KBM-7 (cell line): Measurements from ENCODE around the gene IDUA.
"Not testable (repeated sequence)": the region's sequence is repeated elsewhere in the genome, so short reads cannot be mapped to it uniquely, and the experiment has no call there.

Experiments used
- DNase-seq: peaks from one replicate; pipeline ENCODE4 v3.0.0-alpha.2; 2015
- in situ Hi-C: fragments of 300-500 bp; cut with MboI; formaldehyde crosslinking; loops from 2 replicates; pipeline ENCODE4 v1.14.3; 2020; ENCODE audit warnings: low sequenced_read_pairs, low pct_unique_long_range_greater_than_20kb, mixed read lengths

The IDUA gene

GRCh38 chr4:1047976-1048772 lies 61.3 kb downstream of the IDUA start:
- in situ Hi-C loops, result no loop called here
- no peak for DNase-seq

- in situ Hi-C loops, result no loop called here
- no peak for DNase-seq
Measured at GRCh38 chr4:1048773-1049590, 62.1 kb downstream of the IDUA start.

GRCh38 chr4:1049591-1049905 lies 62.7 kb downstream of the IDUA start:
- DNase-seq, result no peak
- in situ Hi-C loops, result no loop called here

GRCh38 chr4:1050486-1051213 lies 63.8 kb downstream of the IDUA start:
- DNase-seq, result no peak
- in situ Hi-C loops, result no loop called here

- no peak for DNase-seq
- in situ Hi-C loops, result no loop called here
Measured at GRCh38 chr4:1051472-1051871, 64.6 kb downstream of the IDUA start.

- in situ Hi-C loops, result no loop called here
- DNase-seq, result no peak
Measured at GRCh38 chr4:1052231-1052671, 65.4 kb downstream of the IDUA start.

- no peak for DNase-seq
Measured at GRCh38 chr4:1053080-1053661, 66.3 kb downstream of the IDUA start.

GRCh38 chr4:1053891-1054290 lies 67.0 kb downstream of the IDUA start:
- in situ Hi-C loops, DNase-seq: not testable (repeated sequence)

More at GRCh38 chr4:1053080-1053661, 66.3 kb downstream of the IDUA start:
- in situ Hi-C loops, result no loop called here
